GOT3 (cell line): ENCODE measurements around the gene IFNK.

Experiments
- DNase-seq: peaks from one replicate; lab custom pipeline; 2025; ENCODE audit warnings: mixed read lengths; lab: John Stamatoyannopoulos, UW

Gene IFNK

GRCh38 chr9:27511771-27512170, 12.3 kb upstream of the IFNK start:
- DNase-seq = no peak

GRCh38 chr9:27514551-27514950, 9.5 kb upstream of the IFNK start:
- no peak for DNase-seq

GRCh38 chr9:27518006-27518405, 6.1 kb upstream of the IFNK start:
- no peak for DNase-seq

GRCh38 chr9:27518809-27519208, 5.3 kb upstream of the IFNK start:
- DNase-seq = no peak

GRCh38 chr9:27519466-27520465, 4.3 kb upstream of the IFNK start:
- no peak for DNase-seq

GRCh38 chr9:27520986-27521385, 3.1 kb upstream of the IFNK start:
- no peak for DNase-seq

- no peak for DNase-seq
These were observed 949 bp upstream of the IFNK start for GRCh38 chr9:27523141-27523540.

GRCh38 chr9:27527702-27528075, 3.6 kb downstream of the IFNK start:
- DNase-seq = no peak

GRCh38 chr9:27528076-27528885, 4.2 kb downstream of the IFNK start:
- no peak for DNase-seq

- no peak for DNase-seq
These were observed 4.8 kb downstream of the IFNK start for GRCh38 chr9:27528886-27529315.

- peak; percentile 9 for DNase-seq
These were observed 5.5 kb downstream of the IFNK start, which contains the start of gene MOB3B for GRCh38 chr9:27529316-27530278. TSS of gene MOB3B (minus strand) at chr9:27529814. CDS start at chr9:27455550, 74,264 bp downstream.

- no peak for DNase-seq
These were observed 7.0 kb downstream of the IFNK start for GRCh38 chr9:27530915-27531755.

- no peak for DNase-seq
These were observed 8.0 kb downstream of the IFNK start for GRCh38 chr9:27532046-27532445.

- no peak for DNase-seq
These were observed 9.2 kb downstream of the IFNK start for GRCh38 chr9:27533311-27533710.

GRCh38 chr9:27534131-27534530, 10.0 kb downstream of the IFNK start:
- no peak for DNase-seq

- DNase-seq = no peak
These were observed 10.6 kb downstream of the IFNK start for GRCh38 chr9:27534658-27535209.

GRCh38 chr9:27535701-27536118, 11.6 kb downstream of the IFNK start:
- DNase-seq = no peak

GRCh38 chr9:27536168-27536567, 12.1 kb downstream of the IFNK start:
- DNase-seq = no peak

GRCh38 chr9:27537027-27537435, 12.9 kb downstream of the IFNK start:
- no peak for DNase-seq

GRCh38 chr9:27537756-27538155, 13.7 kb downstream of the IFNK start:
- no peak for DNase-seq
